ENCODE results near the gene ADORA3.
A peak's percentile ranks its signal among the peaks of the same experiment; 100 is the strongest.

ADORA3 gene

GRCh38 chr1:111507411-111508201 is 4.2 kb upstream of the ADORA3 start:
- Histone ChIP-seq H3K4me3 (ENCODE audit: insufficient read length, low read depth) (peak overlapping the region; percentile 51), H3K9me3 (ENCODE audit: insufficient read depth, low read length) (no peaks in the 10 kb centered on the region), H3K9ac (ENCODE audit: insufficient read length, low read depth) (peak overlapping the region; percentile 91), H3K36me3 (ENCODE audit: insufficient read depth, insufficient read length, low read length) (no peaks in the 10 kb centered on the region), H3K27me3 (ENCODE audit: insufficient read depth, insufficient read length) (peaks cover 4% of the 10 kb centered on the region), H3K4me1 (ENCODE audit: insufficient read depth, insufficient read length) (no peaks in the 10 kb centered on the region)
- TF ChIP-seq SUZ12 (IDR thresholded peaks at IDR 0.05; ENCODE audit: extremely low read depth, insufficient read depth, insufficient read length) (no peak), ZNF274 (IDR thresholded peaks at IDR 0.05; ENCODE audit: low read depth, low read length) (no peak)
- peak; percentile 61 for DNase-seq (ENCODE audit: low read depth, low spot score)

- Histone ChIP-seq H3K36me3 (ENCODE audit: insufficient read depth, insufficient read length, low read length) (no peaks in the 10 kb centered on the region), H3K9me3 (ENCODE audit: insufficient read depth, low read length) (no peaks in the 10 kb centered on the region), H3K9ac (ENCODE audit: insufficient read length, low read depth) (no peak overlapping the region), H3K27me3 (ENCODE audit: insufficient read depth, insufficient read length) (peaks cover 4% of the 10 kb centered on the region), H3K4me3 (ENCODE audit: insufficient read length, low read depth) (no peak overlapping the region), H3K4me1 (ENCODE audit: insufficient read depth, insufficient read length) (no peaks in the 10 kb centered on the region)
- DNase-seq (ENCODE audit: low read depth, low spot score), result no peak
- TF ChIP-seq ZNF274 (IDR thresholded peaks at IDR 0.05; ENCODE audit: low read depth, low read length), result no peak
- no peak for TF ChIP-seq YY1 (IDR thresholded peaks at IDR 0.05; ENCODE audit: insufficient read depth, insufficient read length)
- no peak for TF ChIP-seq SUZ12 (IDR thresholded peaks at IDR 0.05; ENCODE audit: extremely low read depth, insufficient read depth, insufficient read length)
These were observed 3.1 kb upstream of the ADORA3 start for GRCh38 chr1:111506561-111506960.

GRCh38 chr1:111505641-111506119 is 2.2 kb upstream of the ADORA3 start:
- Histone ChIP-seq H3K4me1 (ENCODE audit: insufficient read depth, insufficient read length) (no peaks in the 10 kb centered on the region), H3K36me3 (ENCODE audit: insufficient read depth, insufficient read length, low read length) (no peaks in the 10 kb centered on the region), H3K9me3 (ENCODE audit: insufficient read depth, low read length) (no peaks in the 10 kb centered on the region), H3K9ac (ENCODE audit: insufficient read length, low read depth) (no peak overlapping the region), H3K27me3 (ENCODE audit: insufficient read depth, insufficient read length) (peaks cover 4% of the 10 kb centered on the region), H3K4me3 (ENCODE audit: insufficient read length, low read depth) (no peak overlapping the region)
- TF ChIP-seq ZNF274 (IDR thresholded peaks at IDR 0.05; ENCODE audit: low read depth, low read length), result no peak
- TF ChIP-seq YY1 (IDR thresholded peaks at IDR 0.05; ENCODE audit: insufficient read depth, insufficient read length), result no peak
- TF ChIP-seq SUZ12 (IDR thresholded peaks at IDR 0.05; ENCODE audit: extremely low read depth, insufficient read depth, insufficient read length), result no peak
- no peak for DNase-seq (ENCODE audit: low read depth, low spot score)

- TF ChIP-seq YY1 (IDR thresholded peaks at IDR 0.05; ENCODE audit: insufficient read depth, insufficient read length), result no peak
- TF ChIP-seq SUZ12 (IDR thresholded peaks at IDR 0.05; ENCODE audit: extremely low read depth, insufficient read depth, insufficient read length), result no peak
- no peak for TF ChIP-seq ZNF274 (IDR thresholded peaks at IDR 0.05; ENCODE audit: low read depth, low read length)
- H3K27me3 ChIP-seq (ENCODE audit: insufficient read depth, insufficient read length), result peaks cover 4% of the 10 kb centered on the region
- H3K4me1 ChIP-seq (ENCODE audit: insufficient read depth, insufficient read length), result no peaks in the 10 kb centered on the region
- H3K9ac ChIP-seq (ENCODE audit: insufficient read length, low read depth), result no peak overlapping the region
- no peak overlapping the region for H3K4me3 ChIP-seq (ENCODE audit: insufficient read length, low read depth)
- no peak for DNase-seq (ENCODE audit: low read depth, low spot score)
- no peaks in the 10 kb centered on the region for H3K36me3 ChIP-seq (ENCODE audit: insufficient read depth, insufficient read length, low read length)
- no peaks in the 10 kb centered on the region for H3K9me3 ChIP-seq (ENCODE audit: insufficient read depth, low read length)
These were observed 664 bp upstream of the ADORA3 start for GRCh38 chr1:111504097-111504496.

- H3K9ac ChIP-seq (ENCODE audit: insufficient read length, low read depth), result no peak overlapping the region
- no peaks in the 10 kb centered on the region for H3K36me3 ChIP-seq (ENCODE audit: insufficient read depth, insufficient read length, low read length)
- peaks cover 4% of the 10 kb centered on the region for H3K27me3 ChIP-seq (ENCODE audit: insufficient read depth, insufficient read length)
- no peak for TF ChIP-seq ZNF274 (IDR thresholded peaks at IDR 0.05; ENCODE audit: low read depth, low read length)
- TF ChIP-seq YY1 (IDR thresholded peaks at IDR 0.05; ENCODE audit: insufficient read depth, insufficient read length), result no peak
- no peak for TF ChIP-seq SUZ12 (IDR thresholded peaks at IDR 0.05; ENCODE audit: extremely low read depth, insufficient read depth, insufficient read length)
- H3K4me3 ChIP-seq (ENCODE audit: insufficient read length, low read depth), result no peak overlapping the region
- DNase-seq (ENCODE audit: low read depth, low spot score), result no peak
- H3K4me1 ChIP-seq (ENCODE audit: insufficient read depth, insufficient read length), result no peaks in the 10 kb centered on the region
- H3K9me3 ChIP-seq (ENCODE audit: insufficient read depth, low read length), result no peaks in the 10 kb centered on the region
These were observed 1.8 kb downstream of the ADORA3 start for GRCh38 chr1:111501645-111502044.

- TF ChIP-seq YY1 (IDR thresholded peaks at IDR 0.05; ENCODE audit: insufficient read depth, insufficient read length) (no peak), ZNF274 (IDR thresholded peaks at IDR 0.05; ENCODE audit: low read depth, low read length) (no peak), SUZ12 (IDR thresholded peaks at IDR 0.05; ENCODE audit: extremely low read depth, insufficient read depth, insufficient read length) (no peak)
- H3K4me1 ChIP-seq (ENCODE audit: insufficient read depth, insufficient read length), result no peaks in the 10 kb centered on the region
- H3K4me3 ChIP-seq (ENCODE audit: insufficient read length, low read depth), result no peak overlapping the region
- no peaks in the 10 kb centered on the region for H3K36me3 ChIP-seq (ENCODE audit: insufficient read depth, insufficient read length, low read length)
- H3K27me3 ChIP-seq (ENCODE audit: insufficient read depth, insufficient read length), result peaks cover 4% of the 10 kb centered on the region
- H3K9ac ChIP-seq (ENCODE audit: insufficient read length, low read depth), result no peak overlapping the region
- H3K9me3 ChIP-seq (ENCODE audit: insufficient read depth, low read length), result no peaks in the 10 kb centered on the region
- DNase-seq (ENCODE audit: low read depth, low spot score), result no peak
These were observed 4.2 kb downstream of the ADORA3 start for GRCh38 chr1:111499026-111499785.

GRCh38 chr1:111497592-111497991 is 5.8 kb downstream of the ADORA3 start:
- H3K27me3 ChIP-seq (ENCODE audit: insufficient read depth, insufficient read length), result no peaks in the 10 kb centered on the region
- no peaks in the 10 kb centered on the region for H3K36me3 ChIP-seq (ENCODE audit: insufficient read depth, insufficient read length, low read length)
- DNase-seq (ENCODE audit: low read depth, low spot score), result no peak
- no peak for TF ChIP-seq YY1 (IDR thresholded peaks at IDR 0.05; ENCODE audit: insufficient read depth, insufficient read length)
- no peak for TF ChIP-seq SUZ12 (IDR thresholded peaks at IDR 0.05; ENCODE audit: extremely low read depth, insufficient read depth, insufficient read length)
- TF ChIP-seq ZNF274 (IDR thresholded peaks at IDR 0.05; ENCODE audit: low read depth, low read length), result no peak
- no peaks in the 10 kb centered on the region for H3K4me1 ChIP-seq (ENCODE audit: insufficient read depth, insufficient read length)
- H3K9me3 ChIP-seq (ENCODE audit: insufficient read depth, low read length), result no peaks in the 10 kb centered on the region; the same call in 1 of the 2 replicates
- no peak overlapping the region for H3K4me3 ChIP-seq (ENCODE audit: insufficient read length, low read depth)
- no peak overlapping the region for H3K9ac ChIP-seq (ENCODE audit: insufficient read length, low read depth)

Measured in NT2/D1 (cell line).